H1 (cell line): ENCODE measurements around the gene BARX1. TPM values are rescaled to one million over a fixed set of nuclear protein-coding genes. Genes with fewer than 3 reads are reported as not detected.

ENCODE experiments used
- CTCF ChIA-PET: fragments of 300-600 bp; sonication (Branson Sonifier 250); formaldehyde crosslinking; loops from one replicate; lab custom pipeline; 2021; ENCODE audit not compliant: partially characterized antibody; lab: Charles Lee
- POLR2A ChIA-PET: fragments of 300-600 bp; sonication (Branson Sonifier 250); formaldehyde crosslinking; loops from one replicate; lab custom pipeline; 2021; ENCODE audit warnings: inconsistent platforms; ENCODE audit not compliant: partially characterized antibody; lab: Charles Lee
- DNase-seq, 2 experiments: peaks; one replicate each; pipeline versions ENCODE4 v3.0.0 to v3.0.0-alpha.2; 2010 to 2022; ENCODE audit warnings: low spot score in 2 of 2, low read depth in 1 of 2, mixed read lengths in 1 of 2
- FAIRE-seq: peaks from 2 replicates; lab custom pipeline; 2011; peaks lifted over from hg19 to GRCh38; lab: Jason Lieb, UNC
- H2AFZ ChIP-seq: 2 replicates; pipeline ENCODE4 v1.8.1; 2012; ENCODE audit warnings: low read length, inconsistent platforms
- H2AK5ac ChIP-seq: 2 replicates; pipeline ENCODE4 v1.6.1; 2013; ENCODE audit warnings: low read depth, low read length
- H2BK120ac ChIP-seq: replicated peaks from 2 replicates; pipeline ENCODE3; 2013; ENCODE audit warnings: low read depth, low read length, inconsistent platforms
- H2BK12ac ChIP-seq: 2 replicates; pipeline ENCODE4 v1.6.1; 2013; ENCODE audit warnings: low read depth, low read length
- H2BK15ac ChIP-seq: 2 replicates; pipeline ENCODE4 v1.6.1; 2013; ENCODE audit warnings: low read length
- H2BK20ac ChIP-seq: 2 replicates; pipeline ENCODE4 v1.6.1; 2013; ENCODE audit warnings: low read length
- H2BK5ac ChIP-seq: 2 replicates; pipeline ENCODE4 v1.6.1; 2013; ENCODE audit warnings: low read depth, low read length
- H3K14ac ChIP-seq: 2 replicates; pipeline ENCODE4 v1.6.1; 2013; ENCODE audit warnings: inconsistent platforms; ENCODE audit not compliant: insufficient read length
- H3K18ac ChIP-seq: 2 replicates; pipeline ENCODE4 v1.6.1; 2013; ENCODE audit warnings: low read length; ENCODE audit errors: extremely low read depth
- H3K23ac ChIP-seq: 2 replicates; pipeline ENCODE4 v1.6.1; 2013; ENCODE audit warnings: inconsistent platforms; ENCODE audit not compliant: insufficient read length
- H3K23me2 ChIP-seq: 2 replicates; pipeline ENCODE4 v1.6.1; 2013; ENCODE audit warnings: low read depth, low read length
- H3K27ac ChIP-seq: 2 replicates; pipeline ENCODE4 v1.6.1; 2011; ENCODE audit warnings: low read depth, low read length, inconsistent platforms
- H3K27me3 ChIP-seq, 4 experiments: replicated peaks in 1 of 4; 1 replicate in 1 of 4; 2 replicates in 3 of 4; pipeline versions ENCODE4 v1.6.1 to v1.8.1; 2011 to 2013; ENCODE audit warnings: low read length in 3 of 4, mild to moderate bottlenecking in 3 of 4, inconsistent platforms in 2 of 4, mixed read lengths in 2 of 4, moderate library complexity in 1 of 4; ENCODE audit not compliant: control insufficient read depth in 3 of 4, insufficient read depth in 3 of 4; ENCODE audit errors: extremely low read depth in 1 of 4
- H3K36me3 ChIP-seq, 4 experiments: 2 replicates each; pipeline versions ENCODE4 v1.6.1 to v1.8.1; 2011 to 2013; ENCODE audit warnings: mild to moderate bottlenecking in 4 of 4, low read length in 3 of 4, moderate library complexity in 2 of 4, control low read depth in 1 of 4, inconsistent platforms in 1 of 4; ENCODE audit not compliant: insufficient read depth in 4 of 4, control insufficient read depth in 2 of 4
- H3K4ac ChIP-seq: replicated peaks from 2 replicates; pipeline ENCODE3; 2013; ENCODE audit warnings: low read length, low read depth, mixed read lengths, inconsistent platforms; ENCODE audit not compliant: insufficient read length
- H3K4me1 ChIP-seq, 4 experiments: replicated peaks in 1 of 4; 1 replicate in 1 of 4; 2 replicates in 3 of 4; pipeline versions ENCODE4 v1.6.1 to v1.8.1; 2011 to 2013; ENCODE audit warnings: low read length in 3 of 4, inconsistent platforms in 2 of 4, mixed read lengths in 1 of 4; ENCODE audit not compliant: insufficient read depth in 4 of 4, control insufficient read depth in 3 of 4
- H3K4me2 ChIP-seq, 2 experiments: 2 replicates each; pipeline versions ENCODE4 v1.6.1 to v1.8.1; 2011 to 2013; ENCODE audit warnings: low read depth in 2 of 2, low read length in 2 of 2, control low read depth in 1 of 2, inconsistent platforms in 1 of 2, mild to moderate bottlenecking in 1 of 2; ENCODE audit not compliant: insufficient read depth in 1 of 2
- H3K4me3 ChIP-seq, 4 experiments: fragments of 200-600, 300-600 bp in 1 of 4; sonication (generic), shearing (Covaris generic), sonication (Bioruptor Twin) in 1 of 4; 2 replicates each; pipeline versions ENCODE4 v1.5.1 to v1.8.1; 2011 to 2016; ENCODE audit warnings: low read length in 4 of 4, low read depth in 3 of 4, control low read depth in 2 of 4, inconsistent platforms in 2 of 4, mild to moderate bottlenecking in 2 of 4, mixed read lengths in 1 of 4, moderate library complexity in 1 of 4; ENCODE audit not compliant: insufficient read depth in 2 of 4; ENCODE audit errors: extremely low read depth in 1 of 4
- H3K56ac ChIP-seq: replicated peaks from 2 replicates; pipeline ENCODE3; 2013; ENCODE audit warnings: low read depth, mild to moderate bottlenecking, mixed read lengths, low read length, inconsistent platforms; ENCODE audit not compliant: insufficient read length
- H3K79me1 ChIP-seq: 2 replicates; pipeline ENCODE4 v1.6.1; 2013; ENCODE audit warnings: low read depth, low read length, control low read depth
- H3K79me2 ChIP-seq, 2 experiments: 2 replicates each; pipeline versions ENCODE4 v1.6.1 to v1.8.1; 2012 to 2013; ENCODE audit warnings: low read length in 2 of 2, mild to moderate bottlenecking in 2 of 2, inconsistent platforms in 1 of 2; ENCODE audit not compliant: insufficient read depth in 2 of 2, control insufficient read depth in 1 of 2
- H3K9ac ChIP-seq, 4 experiments: replicated peaks in 1 of 4; 1 replicate in 1 of 4; 2 replicates in 3 of 4; pipeline versions ENCODE4 v1.6.1 to v1.8.1; 2011 to 2013; ENCODE audit warnings: low read depth in 3 of 4, low read length in 3 of 4, control low read depth in 2 of 4, mild to moderate bottlenecking in 2 of 4, moderate library complexity in 2 of 4, inconsistent platforms in 1 of 4; ENCODE audit errors: extremely low read depth in 1 of 4
- H3K9me3 ChIP-seq, 2 experiments: 2 replicates each; pipeline versions ENCODE4 v1.6.1 to v1.8.1; 2012 to 2013; ENCODE audit warnings: mild to moderate bottlenecking in 2 of 2, moderate library complexity in 2 of 2, control low read depth in 1 of 2, inconsistent platforms in 1 of 2, low read depth in 1 of 2, low read length in 1 of 2, mixed read lengths in 1 of 2; ENCODE audit not compliant: insufficient read depth in 2 of 2
- H4K20me1 ChIP-seq, 2 experiments: replicated peaks in 1 of 2; 2 replicates each; pipeline versions ENCODE3 to v1.8.1; 2011 to 2013; ENCODE audit warnings: inconsistent platforms in 2 of 2, low read length in 2 of 2, mild to moderate bottlenecking in 1 of 2; ENCODE audit not compliant: insufficient read depth in 2 of 2, control insufficient read depth in 1 of 2
- H4K5ac ChIP-seq: 2 replicates; pipeline ENCODE4 v1.6.1; 2013; ENCODE audit warnings: low read length, low read depth, mixed read lengths, inconsistent platforms; ENCODE audit not compliant: insufficient read length
- H4K8ac ChIP-seq: 2 replicates; pipeline ENCODE4 v1.8.0; 2013; ENCODE audit warnings: mild to moderate bottlenecking, moderate library complexity, low read length, inconsistent platforms; ENCODE audit not compliant: insufficient read depth; ENCODE audit errors: extremely low read depth
- H4K91ac ChIP-seq: replicated peaks from 2 replicates; pipeline ENCODE3; 2013; ENCODE audit warnings: low read length, mixed read lengths, inconsistent platforms; ENCODE audit not compliant: insufficient read length
- ATF3 ChIP-seq: IDR thresholded peaks from 2 replicates; pipeline ENCODE4 v1.6.1; 2011; ENCODE audit warnings: low read depth, mild to moderate bottlenecking, low read length; ENCODE audit not compliant: insufficient read depth
- CBX5 ChIP-seq: fragments of 300-800, 300-1000 bp; sonication (generic); IDR thresholded peaks from 2 replicates; pipeline ENCODE4 v1.7.1; 2016; ENCODE audit warnings: antibody characterized with exemption, low read length, low read depth
- FOSL1 ChIP-seq: IDR thresholded peaks from 2 replicates; pipeline ENCODE4 v1.6.1; 2011; ENCODE audit warnings: mild to moderate bottlenecking, low read depth, low read length, moderate library complexity; ENCODE audit not compliant: insufficient read depth
- NANOG ChIP-seq: IDR thresholded peaks from 2 replicates; pipeline ENCODE4 v1.6.1; 2011; ENCODE audit warnings: low read length, low read depth, mild to moderate bottlenecking, inconsistent platforms; ENCODE audit not compliant: insufficient read depth, poor library complexity, severe bottlenecking
- NRF1 ChIP-seq: IDR thresholded peaks from 2 replicates; pipeline ENCODE4 v1.6.1; 2011; ENCODE audit warnings: mild to moderate bottlenecking, low read depth, low read length, improper control_type of control experiment
- RXRA ChIP-seq: IDR thresholded peaks from 2 replicates; pipeline ENCODE4 v1.6.1; 2011; ENCODE audit warnings: low read depth, mild to moderate bottlenecking, low read length, moderate library complexity; ENCODE audit not compliant: insufficient read depth
- SIRT6 ChIP-seq: IDR thresholded peaks from one replicate; pipeline ENCODE4 v1.7.1; 2012; ENCODE audit warnings: low read length, inconsistent platforms
- SIX5 ChIP-seq: IDR thresholded peaks from 2 replicates; pipeline ENCODE4 v1.6.1; 2011; ENCODE audit warnings: mild to moderate bottlenecking, low read depth, low read length
- SP1 ChIP-seq: IDR thresholded peaks from 2 replicates; pipeline ENCODE4 v1.6.1; 2011; ENCODE audit warnings: low read depth, low read length
- SRF ChIP-seq: IDR thresholded peaks from 2 replicates; pipeline ENCODE4 v1.6.1; 2011; ENCODE audit warnings: mild to moderate bottlenecking, low read depth, low read length, moderate library complexity
- SUZ12 ChIP-seq: fragments of 200-600 bp; sonication (generic); IDR thresholded peaks from 2 replicates; pipeline ENCODE4 v1.6.1; 2012; ENCODE audit warnings: mild to moderate bottlenecking, inconsistent platforms, low read length, moderate library complexity, mixed read lengths
- TEAD4 ChIP-seq: IDR thresholded peaks from 2 replicates; pipeline ENCODE4 v1.6.1; 2012; ENCODE audit warnings: low read depth, low read length, inconsistent platforms, mixed read lengths
- YY1 ChIP-seq: IDR thresholded peaks from 2 replicates; pipeline ENCODE4 v1.6.1; 2011; ENCODE audit warnings: low read depth, mild to moderate bottlenecking, low read length
- WGBS, 2 experiments: shearing (Covaris generic) in 1 of 2; methylation state at CpG; one replicate each; pipeline versions ENCODE4 v1.1.6 to v1.1.7; 2013 to 2015; ENCODE audit warnings: low lambda C conversion rate in 2 of 2, mixed read lengths in 2 of 2, inconsistent platforms in 1 of 2, low coverage in 1 of 2, missing lambda C conversion rate in 1 of 2; ENCODE audit not compliant: insufficient replicate concordance in 2 of 2, insufficient coverage in 1 of 2, insufficient read length in 1 of 2; ENCODE audit errors: extremely low coverage in 1 of 2, missing lambda C conversion rate in 1 of 2; 5-methylcytosine and 5-hydroxymethylcytosine counted together
- polyA plus RNA-seq, 7 experiments: library from polyadenylated mRNA; depleted of rRNA in 3 of 7; stranded (reverse) in 5 of 7; unstranded in 2 of 7; fragments of >200 nt in 5 of 7; fragments of 200-250 nt in 2 of 7; gene quantifications; 1 replicate in 5 of 7; 2 replicates in 1 of 7; 4 replicates in 1 of 7; pipeline versions ENCODE4 v1.2.1 to v1.2.3, GENCODE V29; 2011 to 2013; ENCODE audit warnings: missing spikeins in 2 of 7, mixed read lengths in 2 of 7
- total RNA-seq: library from RNA; stranded (reverse); fragmentation: NEBNext Ultra II Directional; extraction: Animal tissue kit (Norgen Biotek cat#: 25700); gene quantifications from 2 replicates; pipeline ENCODE4 v1.2.1, GENCODE V29; 2021

The BARX1 gene
- total and polyA plus RNA-seq, 2 of the 8 experiments (the other 6 are each of a cell fraction or from before 2014, with no cell fraction given): 0.79 to 2.6 TPM

GRCh38 chr9:93994545-93994944, 39.4 kb upstream of the BARX1 start:
- Histone ChIP-seq H2BK5ac (no peak overlapping the region), H2AK5ac (no peak overlapping the region), H2BK12ac (no peak overlapping the region), H3K79me2 (no peaks in the 10 kb centered on the region), H3K9ac (no peak overlapping the region), H2BK120ac (no peak overlapping the region), H3K23me2 (no peaks in the 10 kb centered on the region), H3K18ac (no peak overlapping the region), H4K20me1 (no peaks in the 10 kb centered on the region), H2AFZ (no peak overlapping the region), H3K23ac (no peak overlapping the region), H3K56ac (no peak overlapping the region), H3K9me3 (no peaks in the 10 kb centered on the region), H3K36me3 (no peaks in the 10 kb centered on the region), H4K91ac (no peak overlapping the region), H3K27me3 (no peaks in the 10 kb centered on the region), H2BK20ac (no peak overlapping the region), H3K79me1 (no peaks in the 10 kb centered on the region), H4K5ac (no peak overlapping the region), H2BK15ac (no peak overlapping the region), H3K4me2 (no peak overlapping the region), H3K27ac (no peak overlapping the region), H3K14ac (no peak overlapping the region), H4K8ac (no peak overlapping the region), H3K4me3 (no peak overlapping the region), H3K4ac (no peak overlapping the region), H3K4me1 (no peaks in the 10 kb centered on the region)
- ChIA-PET CTCF (interaction anchor here (2.3 kb wide), 1 partner anchor 7 kb away, joined by 13 read pairs; no protein-coding TSS in a partner anchor), POLR2A (no interaction called here)
- FAIRE-seq (no peak), DNase-seq (no peak)
- WGBS, 2 experiments: 90% methylated on average over 1 of the region's 1 CpG; no CpG with 5 or more reads in 1 of the 2 experiments
- no peak for TF ChIP-seq FOSL1
- TF ChIP-seq SUZ12: no peak
- TF ChIP-seq SIRT6: no peak
- TF ChIP-seq TEAD4: no peak
- TF ChIP-seq SIX5: no peak
- TF ChIP-seq NRF1: no peak
- no peak for TF ChIP-seq YY1
- no peak for TF ChIP-seq RXRA
- TF ChIP-seq SP1: no peak
- no peak for TF ChIP-seq ATF3
- no peak for TF ChIP-seq SRF
- TF ChIP-seq CBX5: no peak
- TF ChIP-seq NANOG: no peak
